PFSK-1 (cell line): ENCODE data around the gene HCN1.

Experiments used
- POLR2AphosphoS5 ChIP-seq: IDR thresholded peaks from 2 replicates; pipeline ENCODE4 v1.6.1; 2012; ENCODE audit warnings: low read depth, mild to moderate bottlenecking, control low read depth, low read length, moderate library complexity
- REST ChIP-seq, 2 experiments: IDR thresholded peaks; 2 replicates each; pipeline versions ENCODE4 v1.6.1 to v1.8.0; 2011 to 2012; ENCODE audit warnings: low read depth in 2 of 2, low read length in 2 of 2, control low read depth in 1 of 2, inconsistent platforms in 1 of 2, mild to moderate bottlenecking in 1 of 2, moderate library complexity in 1 of 2; ENCODE audit not compliant: insufficient read depth in 1 of 2
- SIN3A ChIP-seq: IDR thresholded peaks from 2 replicates; pipeline ENCODE4 v1.6.1; 2012; ENCODE audit warnings: mild to moderate bottlenecking, low read length, moderate library complexity, borderline replicate concordance; ENCODE audit not compliant: insufficient read depth
- TAF1 ChIP-seq: IDR thresholded peaks from 2 replicates; pipeline ENCODE4 v1.6.1; 2012; ENCODE audit warnings: low read length, control low read depth, borderline replicate concordance; ENCODE audit not compliant: insufficient read depth

DNA sequence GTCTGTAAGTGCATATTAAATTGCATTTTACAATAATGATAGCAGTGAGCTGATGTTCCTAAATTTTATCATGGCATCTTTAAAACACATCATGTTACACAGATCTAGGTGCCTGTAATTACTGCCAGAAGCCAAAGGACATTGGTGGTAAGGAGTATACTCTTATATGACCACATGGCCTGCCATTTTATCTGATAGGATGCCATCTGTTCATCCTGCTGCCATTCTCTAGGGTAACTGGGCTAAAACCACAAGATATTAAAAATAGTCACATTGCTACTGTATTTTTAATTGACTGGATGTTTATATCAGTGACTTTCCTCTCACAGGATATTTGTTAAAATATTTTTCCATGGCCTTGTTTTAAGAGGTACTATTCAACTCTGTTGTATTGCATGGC lies 53.1 kb downstream of the HCN1 start:
- TF ChIP-seq TAF1 = no peak
- no peak for TF ChIP-seq POLR2AphosphoS5
- TF ChIP-seq SIN3A = no peak
- TF ChIP-seq REST (IDR thresholded peaks at IDR 0.05; ENCODE audit: insufficient read depth in 1 of 2, low read depth in 2 of 2, low read length in 2 of 2) = no peak
